ENCODE results near the gene AK5.

- no peak for TF ChIP-seq SIN3A (IDR thresholded peaks at IDR 0.05; ENCODE audit: borderline replicate concordance, insufficient read depth, low read length)
- TF ChIP-seq POLR2AphosphoS5 (IDR thresholded peaks at IDR 0.05; ENCODE audit: low read depth, low read length): no peak
- TF ChIP-seq TAF1 (IDR thresholded peaks at IDR 0.05; ENCODE audit: borderline replicate concordance, insufficient read depth, low read length): no peak
Measured at GRCh38 chr1:77407738-77408375, 126.0 kb downstream of the AK5 start.
